ENCODE results near the gene B4GALT5.
"Not testable (repeated sequence)": the region's sequence is repeated elsewhere in the genome, so short reads cannot be mapped to it uniquely, and the experiment has no call there.

B4GALT5 gene

DNA sequence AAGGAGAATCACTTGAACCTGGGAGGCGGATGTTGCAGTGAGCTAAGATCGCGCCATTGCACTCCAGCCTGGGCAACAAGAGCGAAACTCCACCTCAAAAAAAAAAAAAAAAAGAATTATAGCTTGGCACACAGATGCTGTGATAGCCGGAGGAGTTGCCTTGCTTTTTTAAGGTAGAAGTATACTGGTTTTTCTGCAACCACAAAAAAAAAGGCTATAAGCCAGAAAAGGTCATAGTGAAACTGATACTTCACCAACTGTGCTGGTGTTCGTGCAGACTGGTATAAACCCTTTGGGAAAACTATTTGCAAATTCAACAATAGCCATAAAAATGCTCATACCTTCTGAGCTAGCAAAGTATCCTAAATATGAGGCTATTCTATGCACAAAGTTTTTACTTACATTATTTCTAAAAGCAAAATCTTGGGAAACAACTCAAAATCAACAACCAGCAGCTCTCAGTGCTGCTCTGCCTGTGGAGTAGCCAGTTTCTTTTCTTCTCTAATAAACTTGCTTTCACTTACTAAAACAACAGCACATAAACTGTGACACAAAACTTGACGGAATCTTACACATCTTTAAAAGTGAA is 44.0 kb downstream of the B4GALT5 start:
- Histone ChIP-seq H3K79me2 (ENCODE audit: control insufficient read depth, insufficient read depth, low read length, poor library complexity) (peaks cover 7% of the 10 kb centered on the region), H2BK12ac (ENCODE audit: low read length) (no peak overlapping the region), H3K14ac (ENCODE audit: low read length) (no peak overlapping the region), H2BK120ac (ENCODE audit: insufficient read depth, low read length, poor library complexity) (no peak overlapping the region), H3K27me3 (ENCODE audit: insufficient read depth, low read length) (no peaks in the 10 kb centered on the region), H4K91ac (ENCODE audit: low read depth, low read length) (no peak overlapping the region), H3K4me2 (ENCODE audit: low read length) (no peak overlapping the region), H3K18ac (ENCODE audit: low read length) (no peak overlapping the region), H3K4me3 (ENCODE audit: low read depth, low read length) (no peak overlapping the region), H3K27ac (ENCODE audit: low read depth, low read length) (no peak overlapping the region), H2AK5ac (ENCODE audit: low read length) (no peak overlapping the region), H3K9ac (ENCODE audit: low read length) (no peak overlapping the region), H3K4me1 (ENCODE audit: control insufficient read depth in 1 of 2, insufficient read depth in 2 of 2, low read length in 2 of 2) (peaks cover 0 to 5% of the 10 kb centered on the region in 2 experiments), H3K4ac (ENCODE audit: low read depth, low read length) (no peak overlapping the region), H4K8ac (ENCODE audit: low read depth, low read length) (no peak overlapping the region), H2BK5ac (ENCODE audit: low read depth, low read length, poor library complexity) (no peak overlapping the region), H2AFZ (ENCODE audit: insufficient read depth, low read length, poor library complexity) (no peak overlapping the region), H3K23ac (ENCODE audit: low read length) (no peak overlapping the region), H3K9me3 (ENCODE audit: insufficient read depth, low read depth, low read length) (no peaks in the 10 kb centered on the region), H4K12ac (ENCODE audit: low read depth, low read length) (no peak overlapping the region), H3K79me1 (ENCODE audit: low read length) (no peaks in the 10 kb centered on the region), H3K36me3 (ENCODE audit: control insufficient read depth in 1 of 2, insufficient read depth in 2 of 2, low read length in 2 of 2) (no peaks in the 10 kb centered on the region)
- peak in 1 of 2 donors; percentile 23 for DNase-seq
- WGBS (ENCODE audit: extremely low coverage, insufficient coverage, insufficient read length), result no CpG with 5 or more reads among the region's 7 CpGs

DNA sequence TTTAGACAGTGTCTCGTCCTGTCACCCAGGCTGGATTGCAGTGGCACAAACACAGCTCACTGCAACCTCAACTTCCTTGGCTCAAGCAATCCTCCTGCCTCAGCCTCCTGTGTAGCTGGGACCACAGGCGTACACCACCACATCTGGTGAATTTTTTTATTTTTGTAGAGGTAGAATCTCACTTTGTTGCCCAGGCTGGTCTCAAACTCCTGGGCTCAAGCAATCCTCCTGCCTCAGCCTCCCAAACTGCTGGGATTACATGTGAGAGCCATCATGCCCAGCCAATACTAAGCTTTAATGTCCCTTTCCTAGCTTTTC is 44.8 kb downstream of the B4GALT5 start:
- not testable (repeated sequence) for H3K9ac ChIP-seq (ENCODE audit: low read length); DNase-seq; H2BK5ac ChIP-seq (ENCODE audit: low read depth, low read length, poor library complexity); H3K18ac ChIP-seq (ENCODE audit: low read length); H4K12ac ChIP-seq (ENCODE audit: low read depth, low read length); H3K9me3 ChIP-seq (ENCODE audit: insufficient read depth, low read depth, low read length); H3K27me3 ChIP-seq (ENCODE audit: insufficient read depth, low read length); H3K23ac ChIP-seq (ENCODE audit: low read length); H3K4me2 ChIP-seq (ENCODE audit: low read length); H3K79me1 ChIP-seq (ENCODE audit: low read length); H4K8ac ChIP-seq (ENCODE audit: low read depth, low read length); H3K79me2 ChIP-seq (ENCODE audit: control insufficient read depth, insufficient read depth, low read length, poor library complexity); H3K4me1 ChIP-seq (ENCODE audit: control insufficient read depth in 1 of 2, insufficient read depth in 2 of 2, low read length in 2 of 2); H2AFZ ChIP-seq (ENCODE audit: insufficient read depth, low read length, poor library complexity); H3K36me3 ChIP-seq (ENCODE audit: control insufficient read depth in 1 of 2, insufficient read depth in 2 of 2, low read length in 2 of 2); H4K91ac ChIP-seq (ENCODE audit: low read depth, low read length); H2BK120ac ChIP-seq (ENCODE audit: insufficient read depth, low read length, poor library complexity); H2AK5ac ChIP-seq (ENCODE audit: low read length); H2BK12ac ChIP-seq (ENCODE audit: low read length); H3K14ac ChIP-seq (ENCODE audit: low read length); H3K27ac ChIP-seq (ENCODE audit: low read depth, low read length); H3K4me3 ChIP-seq (ENCODE audit: low read depth, low read length)
- H3K4ac ChIP-seq (ENCODE audit: low read depth, low read length), result peak overlapping the region; percentile 42
- no CpG with 5 or more reads among the region's 2 CpGs for WGBS (ENCODE audit: extremely low coverage, insufficient coverage, insufficient read length)

DNA sequence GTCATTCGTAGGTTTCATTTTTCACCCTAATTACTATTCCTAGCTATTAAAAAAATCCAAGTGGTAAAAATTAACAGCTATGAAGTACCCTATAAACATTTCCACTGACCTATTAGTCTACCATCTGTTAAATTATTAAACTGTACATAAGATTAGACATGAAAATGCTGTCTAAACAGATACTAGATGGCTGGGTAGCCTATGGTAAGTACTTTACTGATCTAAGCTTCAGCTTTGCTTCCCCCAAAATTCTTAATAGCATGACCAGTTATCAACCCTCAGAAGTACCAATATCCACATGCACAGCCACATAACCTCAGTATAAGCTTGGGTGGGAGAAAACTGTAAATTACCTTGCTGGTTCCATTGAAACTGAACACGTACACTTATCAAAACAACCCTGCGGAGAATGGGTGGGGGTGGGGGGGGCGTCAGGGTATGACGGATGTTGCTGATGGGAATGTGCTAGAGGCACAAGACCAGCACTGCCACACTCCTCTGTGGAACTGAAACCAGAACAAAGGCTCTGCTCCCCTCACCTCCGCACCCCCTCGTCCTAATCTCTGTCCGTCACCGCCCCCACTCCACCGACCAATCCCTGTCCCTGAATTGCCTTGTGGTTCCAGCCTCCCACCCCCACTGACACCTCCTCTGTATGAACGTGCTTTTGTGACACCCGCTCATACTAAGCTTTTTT is 45.3 kb downstream of the B4GALT5 start:
- H3K27me3 ChIP-seq (ENCODE audit: insufficient read depth, low read length), result no peaks in the 10 kb centered on the region
- no CpG with 5 or more reads among the region's 12 CpGs for WGBS (ENCODE audit: extremely low coverage, insufficient coverage, insufficient read length)
- no peak overlapping the region for H3K23ac ChIP-seq (ENCODE audit: low read length)
- no peaks in the 10 kb centered on the region for H3K36me3 ChIP-seq (ENCODE audit: control insufficient read depth in 1 of 2, insufficient read depth in 2 of 2, low read length in 2 of 2)
- H3K18ac ChIP-seq (ENCODE audit: low read length), result no peak overlapping the region
- H3K27ac ChIP-seq (ENCODE audit: low read depth, low read length), result no peak overlapping the region
- no peak overlapping the region for H3K4me3 ChIP-seq (ENCODE audit: low read depth, low read length)
- no peak overlapping the region for H2BK12ac ChIP-seq (ENCODE audit: low read length)
- H3K4ac ChIP-seq (ENCODE audit: low read depth, low read length), result peak overlapping the region; percentile 42
- peaks cover 0 to 2% of the 10 kb centered on the region in 2 experiments for H3K4me1 ChIP-seq (ENCODE audit: control insufficient read depth in 1 of 2, insufficient read depth in 2 of 2, low read length in 2 of 2)
- H4K12ac ChIP-seq (ENCODE audit: low read depth, low read length), result no peak overlapping the region
- no peak overlapping the region for H2BK5ac ChIP-seq (ENCODE audit: low read depth, low read length, poor library complexity)
- no peak overlapping the region for H3K4me2 ChIP-seq (ENCODE audit: low read length)
- peaks cover 7% of the 10 kb centered on the region for H3K79me2 ChIP-seq (ENCODE audit: control insufficient read depth, insufficient read depth, low read length, poor library complexity)
- H2AFZ ChIP-seq (ENCODE audit: insufficient read depth, low read length, poor library complexity), result peak overlapping the region; percentile 10
- no peaks in the 10 kb centered on the region for H3K9me3 ChIP-seq (ENCODE audit: insufficient read depth, low read depth, low read length)
- H2BK120ac ChIP-seq (ENCODE audit: insufficient read depth, low read length, poor library complexity), result no peak overlapping the region
- H2AK5ac ChIP-seq (ENCODE audit: low read length), result no peak overlapping the region
- no peak overlapping the region for H4K8ac ChIP-seq (ENCODE audit: low read depth, low read length)
- no peak overlapping the region for H3K9ac ChIP-seq (ENCODE audit: low read length)
- no peaks in the 10 kb centered on the region for H3K79me1 ChIP-seq (ENCODE audit: low read length)
- DNase-seq, result no peak
- H3K14ac ChIP-seq (ENCODE audit: low read length), result no peak overlapping the region
- H4K91ac ChIP-seq (ENCODE audit: low read depth, low read length), result no peak overlapping the region

DNA sequence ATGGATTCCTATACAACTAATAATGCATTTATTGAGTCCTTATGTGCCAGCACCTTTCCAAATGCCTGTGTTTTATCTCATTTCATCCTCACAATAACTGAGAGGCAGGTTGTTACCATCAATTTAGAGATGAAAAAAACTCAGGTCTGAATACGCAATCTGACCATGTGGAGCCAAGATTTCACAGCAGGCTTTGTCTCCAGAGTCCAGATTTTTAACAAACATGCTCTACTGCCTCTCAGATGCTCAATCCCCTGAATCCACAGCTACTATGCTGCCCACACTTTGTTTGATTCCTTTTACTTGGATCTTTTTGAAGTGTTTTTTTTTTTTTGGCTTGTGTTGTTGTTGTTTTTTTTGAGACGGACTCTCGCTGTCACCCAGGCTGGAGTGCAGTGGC is 46.8 kb downstream of the B4GALT5 start:
- no peak overlapping the region for H3K4ac ChIP-seq (ENCODE audit: low read depth, low read length)
- no peak overlapping the region for H4K8ac ChIP-seq (ENCODE audit: low read depth, low read length)
- no peak overlapping the region for H3K9ac ChIP-seq (ENCODE audit: low read length)
- no peak overlapping the region for H2BK120ac ChIP-seq (ENCODE audit: insufficient read depth, low read length, poor library complexity)
- H2AFZ ChIP-seq (ENCODE audit: insufficient read depth, low read length, poor library complexity), result no peak overlapping the region
- no peak overlapping the region for H2BK5ac ChIP-seq (ENCODE audit: low read depth, low read length, poor library complexity)
- no peak for DNase-seq
- H3K4me3 ChIP-seq (ENCODE audit: low read depth, low read length), result no peak overlapping the region
- H3K23ac ChIP-seq (ENCODE audit: low read length), result no peak overlapping the region
- no peak overlapping the region for H3K4me2 ChIP-seq (ENCODE audit: low read length)
- no peak overlapping the region for H2BK12ac ChIP-seq (ENCODE audit: low read length)
- peaks cover 0 to 2% of the 10 kb centered on the region in 2 experiments for H3K4me1 ChIP-seq (ENCODE audit: control insufficient read depth in 1 of 2, insufficient read depth in 2 of 2, low read length in 2 of 2)
- H4K91ac ChIP-seq (ENCODE audit: low read depth, low read length), result no peak overlapping the region
- H3K27me3 ChIP-seq (ENCODE audit: insufficient read depth, low read length), result no peaks in the 10 kb centered on the region
- H3K9me3 ChIP-seq (ENCODE audit: insufficient read depth, low read depth, low read length), result no peaks in the 10 kb centered on the region
- H3K79me2 ChIP-seq (ENCODE audit: control insufficient read depth, insufficient read depth, low read length, poor library complexity), result peaks cover 7% of the 10 kb centered on the region
- no peak overlapping the region for H3K14ac ChIP-seq (ENCODE audit: low read length)
- WGBS (ENCODE audit: extremely low coverage, insufficient coverage, insufficient read length), result no CpG with 5 or more reads among the region's 3 CpGs
- H3K36me3 ChIP-seq (ENCODE audit: control insufficient read depth in 1 of 2, insufficient read depth in 2 of 2, low read length in 2 of 2), result no peaks in the 10 kb centered on the region
- no peak overlapping the region for H4K12ac ChIP-seq (ENCODE audit: low read depth, low read length)
- no peak overlapping the region for H2AK5ac ChIP-seq (ENCODE audit: low read length)
- no peak overlapping the region for H3K27ac ChIP-seq (ENCODE audit: low read depth, low read length)
- no peaks in the 10 kb centered on the region for H3K79me1 ChIP-seq (ENCODE audit: low read length)
- no peak overlapping the region for H3K18ac ChIP-seq (ENCODE audit: low read length)
